GM23338 (cell line): ENCODE measurements around the gene FRYL. TPM values are rescaled to one million over a fixed set of nuclear protein-coding genes. Genes with fewer than 3 reads are reported as not detected.

ENCODE experiments used
- ATAC-seq: fragments of 200-7000 bp; cut with Tn5 transposase; 3 replicates; pipeline ENCODE4 v1.9.1; 2020
- DNase-seq: peaks from one replicate; pipeline ENCODE4 v3.0.0-alpha.2; 2015; ENCODE audit warnings: low spot score
- H2AFZ ChIP-seq: fragments of 200-600 bp; sonication (generic); 2 replicates; pipeline ENCODE4 v1.8.0; 2016; ENCODE audit warnings: antibody characterized with exemption, mild to moderate bottlenecking, moderate library complexity
- H3F3A ChIP-seq: fragments of 200-600 bp; sonication (generic); replicated peaks from 2 replicates; pipeline ENCODE4 v1.8.0; 2017; ENCODE audit warnings: antibody characterized with exemption, mixed run types, low read depth
- H3K27ac ChIP-seq: fragments of 200-600 bp; sonication (generic); 2 replicates; pipeline ENCODE4 v1.6.1; 2016; ENCODE audit warnings: low read depth
- H3K27me3 ChIP-seq: fragments of 200-600 bp; sonication (generic); 2 replicates; pipeline ENCODE4 v1.8.0; 2016; ENCODE audit warnings: mild to moderate bottlenecking, mixed run types, moderate library complexity; ENCODE audit not compliant: insufficient read depth
- H3K36me3 ChIP-seq: fragments of 200-600 bp; sonication (generic); 2 replicates; pipeline ENCODE4 v1.8.0; 2016; ENCODE audit warnings: mild to moderate bottlenecking; ENCODE audit not compliant: insufficient read depth
- H3K4me1 ChIP-seq: fragments of 200-600 bp; sonication (generic); 2 replicates; pipeline ENCODE4 v1.8.0; 2016; ENCODE audit warnings: mild to moderate bottlenecking, moderate library complexity; ENCODE audit not compliant: insufficient read depth
- H3K4me2 ChIP-seq: fragments of 200-600 bp; sonication (generic); 2 replicates; pipeline ENCODE4 v1.7.1; 2017; ENCODE audit warnings: mixed run types
- H3K4me3 ChIP-seq: fragments of 200-600 bp; sonication (generic); 2 replicates; pipeline ENCODE4 v1.6.1; 2016; ENCODE audit warnings: mixed run types
- H3K79me2 ChIP-seq: fragments of 200-600 bp; sonication (generic); replicated peaks from 2 replicates; pipeline ENCODE4 v1.8.0; 2017; ENCODE audit warnings: mild to moderate bottlenecking; ENCODE audit not compliant: insufficient read depth
- H3K9me2 ChIP-seq: fragments of 200-600 bp; sonication (generic); 2 replicates; pipeline ENCODE4 v1.8.0; 2017; ENCODE audit not compliant: insufficient read depth
- H4K20me1 ChIP-seq: fragments of 200-600 bp; sonication (generic); replicated peaks from 2 replicates; pipeline ENCODE4 v1.8.0; 2017; ENCODE audit warnings: mild to moderate bottlenecking; ENCODE audit not compliant: insufficient read depth
- H3K27ac Mint-ChIP-seq: 2 replicates; pipeline ENCODE4 v1.8.0; 2020; ENCODE audit warnings: inconsistent platforms, mild to moderate bottlenecking, moderate library complexity, mixed read lengths
- H3K27me3 Mint-ChIP-seq: 3 replicates; pipeline ENCODE4 v1.8.0; 2022; ENCODE audit warnings: low read depth, mild to moderate bottlenecking, moderate library complexity, mixed read lengths, inconsistent platforms; ENCODE audit not compliant: insufficient read depth, poor library complexity
- H3K36me3 Mint-ChIP-seq: 3 replicates; pipeline ENCODE4 v1.8.0; 2021; ENCODE audit warnings: low read depth, mild to moderate bottlenecking, inconsistent platforms, moderate library complexity, mixed read lengths
- H3K4me1 Mint-ChIP-seq: 3 replicates; pipeline ENCODE4 v1.8.0; 2020; ENCODE audit warnings: mild to moderate bottlenecking, inconsistent platforms, mixed read lengths
- H3K4me3 Mint-ChIP-seq: 3 replicates; pipeline ENCODE4 v1.8.0; 2021; ENCODE audit warnings: moderate library complexity, mild to moderate bottlenecking, inconsistent platforms, mixed read lengths
- H3K9me3 Mint-ChIP-seq: 3 replicates; pipeline ENCODE4 v1.8.0; 2020; ENCODE audit warnings: moderate library complexity, mild to moderate bottlenecking, inconsistent platforms, mixed read lengths
- CREB1 ChIP-seq: fragments of 250-450 bp; sonication (Bioruptor Pico); IDR thresholded peaks from 2 replicates; pipeline ENCODE4 v1.5.0; 2020; ENCODE audit warnings: low read depth, mild to moderate bottlenecking, moderate library complexity
- EZH2 ChIP-seq: fragments of 200-600 bp; sonication (generic); IDR thresholded peaks from one replicate; pipeline ENCODE4 v1.8.0; 2017; ENCODE audit warnings: antibody characterized with exemption, mild to moderate bottlenecking, low read depth; ENCODE audit not compliant: unreplicated experiment
- EZH2phosphoT487 ChIP-seq: fragments of 200-600 bp; sonication (generic); IDR thresholded peaks from one replicate; pipeline ENCODE4 v1.8.1; 2018; ENCODE audit warnings: antibody characterized with exemption; ENCODE audit not compliant: unreplicated experiment
- JUNB ChIP-seq: IDR thresholded peaks from one replicate; pipeline ENCODE4 v1.6.1; 2016; ENCODE audit warnings: antibody characterized with exemption; ENCODE audit not compliant: unreplicated experiment
- NANOG ChIP-seq: IDR thresholded peaks from 2 replicates; pipeline ENCODE4 v1.6.1; 2016; ENCODE audit warnings: antibody characterized with exemption, borderline replicate concordance
- POLR2AphosphoS5 ChIP-seq: IDR thresholded peaks from 2 replicates; pipeline ENCODE4 v1.6.1; 2016; ENCODE audit warnings: antibody characterized with exemption, low read depth
- STAT1 ChIP-seq: IDR thresholded peaks from one replicate; pipeline ENCODE4 v1.6.1; 2016; ENCODE audit warnings: antibody characterized with exemption; ENCODE audit not compliant: unreplicated experiment
- ZNF114 ChIP-seq: fragments of 250-450 bp; sonication (Bioruptor Pico); IDR thresholded peaks from 2 replicates; pipeline ENCODE4 v1.5.0; 2020; ENCODE audit warnings: mild to moderate bottlenecking, moderate library complexity
- ZNF331 ChIP-seq: fragments of 250-450 bp; sonication (Bioruptor Pico); IDR thresholded peaks from 2 replicates; pipeline ENCODE4 v1.5.0; 2020; ENCODE audit warnings: low read depth, mild to moderate bottlenecking, moderate library complexity
- polyA plus RNA-seq: library from polyadenylated mRNA; unstranded; fragments of >200 nt; fragmentation: Nextera tagmentation; extraction: Ambion mirVana; gene quantifications from 2 replicates; pipeline ENCODE4 v1.2.1, GENCODE V29; 2016
- total RNA-seq: library from RNA; depleted of rRNA; stranded (reverse); fragments of >200 nt; shearing (Covaris generic); gene quantifications from 2 replicates; pipeline ENCODE4 v1.2.3, GENCODE V29; 2014
- TF ChIP-seq, protein P1 (sequence below), 2 experiments: fragments of 200-600 bp in 1 of 2; sonication (generic) in 1 of 2; conservative IDR thresholded peaks; 2 replicates each; pipeline versions ENCODE4 v1.5.1 to v1.6.1; 2016 to 2017; ENCODE audit warnings: antibody characterized with exemption in 2 of 2, low read depth in 2 of 2, mild to moderate bottlenecking in 2 of 2, moderate library complexity in 1 of 2
- TF ChIP-seq, protein P2 (sequence below): IDR thresholded peaks from 2 replicates; pipeline ENCODE4 v1.6.1; 2016; ENCODE audit warnings: antibody characterized with exemption
- TF ChIP-seq, protein P3 (sequence below): fragments of 250-450 bp; sonication (Bioruptor Pico); IDR thresholded peaks from 2 replicates; pipeline ENCODE4 v1.5.0; 2020; ENCODE audit warnings: mild to moderate bottlenecking, moderate library complexity
- TF ChIP-seq, protein P4 (sequence below): IDR thresholded peaks from one replicate; pipeline ENCODE4 v1.6.1; 2018; ENCODE audit warnings: antibody characterized with exemption; ENCODE audit not compliant: unreplicated experiment

The FRYL gene
- total and polyA plus RNA-seq, 2 experiments from 2014 or later: 30.7 to 53.3 TPM

DNA sequence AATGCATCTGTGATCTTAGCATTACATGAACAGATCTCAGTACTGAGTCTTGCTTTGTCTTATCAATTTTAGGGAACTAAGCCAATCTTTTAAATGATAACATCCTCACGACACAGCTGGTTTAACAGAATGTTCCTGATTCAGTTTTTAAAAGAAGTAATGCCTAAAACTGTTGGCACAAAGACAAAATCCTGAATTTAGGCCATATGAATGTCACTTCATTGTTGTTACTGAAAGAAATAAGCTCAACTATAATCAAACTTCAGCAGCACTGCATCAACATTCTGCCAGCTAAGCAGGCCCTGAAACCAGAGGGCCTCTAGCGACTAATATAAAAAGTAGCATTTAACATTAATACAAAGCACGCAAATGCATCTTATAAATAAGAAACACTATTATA lies 130.6 kb downstream of the FRYL start:
- Mint-ChIP-seq H3K27me3 (no peaks in the 10 kb centered on the region), H3K9me3 (no peaks in the 10 kb centered on the region), H3K4me3 (no peak overlapping the region), H3K36me3 (no peaks in the 10 kb centered on the region), H3K27ac (no peak overlapping the region), H3K4me1 (peaks cover 12% of the 10 kb centered on the region)
- peaks cover 5% of the 10 kb centered on the region for H4K20me1 ChIP-seq
- H2AFZ ChIP-seq: no peak overlapping the region
- no peaks in the 10 kb centered on the region for H3K27me3 ChIP-seq
- no peak overlapping the region for H3K4me3 ChIP-seq
- ATAC-seq: no peak
- H3K36me3 ChIP-seq: no peaks in the 10 kb centered on the region
- 0 out of 2 replicates have a peak, but pooled peaks cover 8% of the 10 kb centered on the region for H3K4me1 ChIP-seq
- no peaks in the 10 kb centered on the region for H3F3A ChIP-seq
- H3K9me2 ChIP-seq: no peaks in the 10 kb centered on the region
- peaks cover 14% of the 10 kb centered on the region; the same call in 1 of the 2 replicates for H3K79me2 ChIP-seq
- DNase-seq: no peak
- TF ChIP-seq POLR2AphosphoS5 (no peak), CREB1 (CRISPR knock-in tag) (no peak), ZNF114 (no peak), ZNF331 (CRISPR knock-in tag) (no peak), JUNB (no peak), STAT1 (no peak), EZH2 (no peak), EZH2phosphoT487 (no peak), NANOG (no peak)
- TF ChIP-seq, protein P1, sequence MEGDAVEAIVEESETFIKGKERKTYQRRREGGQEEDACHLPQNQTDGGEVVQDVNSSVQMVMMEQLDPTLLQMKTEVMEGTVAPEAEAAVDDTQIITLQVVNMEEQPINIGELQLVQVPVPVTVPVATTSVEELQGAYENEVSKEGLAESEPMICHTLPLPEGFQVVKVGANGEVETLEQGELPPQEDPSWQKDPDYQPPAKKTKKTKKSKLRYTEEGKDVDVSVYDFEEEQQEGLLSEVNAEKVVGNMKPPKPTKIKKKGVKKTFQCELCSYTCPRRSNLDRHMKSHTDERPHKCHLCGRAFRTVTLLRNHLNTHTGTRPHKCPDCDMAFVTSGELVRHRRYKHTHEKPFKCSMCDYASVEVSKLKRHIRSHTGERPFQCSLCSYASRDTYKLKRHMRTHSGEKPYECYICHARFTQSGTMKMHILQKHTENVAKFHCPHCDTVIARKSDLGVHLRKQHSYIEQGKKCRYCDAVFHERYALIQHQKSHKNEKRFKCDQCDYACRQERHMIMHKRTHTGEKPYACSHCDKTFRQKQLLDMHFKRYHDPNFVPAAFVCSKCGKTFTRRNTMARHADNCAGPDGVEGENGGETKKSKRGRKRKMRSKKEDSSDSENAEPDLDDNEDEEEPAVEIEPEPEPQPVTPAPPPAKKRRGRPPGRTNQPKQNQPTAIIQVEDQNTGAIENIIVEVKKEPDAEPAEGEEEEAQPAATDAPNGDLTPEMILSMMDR (conservative IDR thresholded peaks at IDR 0.05; ENCODE audit: low read depth in 2 of 2): no peak
- TF ChIP-seq, protein P2, sequence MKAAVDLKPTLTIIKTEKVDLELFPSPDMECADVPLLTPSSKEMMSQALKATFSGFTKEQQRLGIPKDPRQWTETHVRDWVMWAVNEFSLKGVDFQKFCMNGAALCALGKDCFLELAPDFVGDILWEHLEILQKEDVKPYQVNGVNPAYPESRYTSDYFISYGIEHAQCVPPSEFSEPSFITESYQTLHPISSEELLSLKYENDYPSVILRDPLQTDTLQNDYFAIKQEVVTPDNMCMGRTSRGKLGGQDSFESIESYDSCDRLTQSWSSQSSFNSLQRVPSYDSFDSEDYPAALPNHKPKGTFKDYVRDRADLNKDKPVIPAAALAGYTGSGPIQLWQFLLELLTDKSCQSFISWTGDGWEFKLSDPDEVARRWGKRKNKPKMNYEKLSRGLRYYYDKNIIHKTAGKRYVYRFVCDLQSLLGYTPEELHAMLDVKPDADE: no peak
- TF ChIP-seq, protein P3, sequence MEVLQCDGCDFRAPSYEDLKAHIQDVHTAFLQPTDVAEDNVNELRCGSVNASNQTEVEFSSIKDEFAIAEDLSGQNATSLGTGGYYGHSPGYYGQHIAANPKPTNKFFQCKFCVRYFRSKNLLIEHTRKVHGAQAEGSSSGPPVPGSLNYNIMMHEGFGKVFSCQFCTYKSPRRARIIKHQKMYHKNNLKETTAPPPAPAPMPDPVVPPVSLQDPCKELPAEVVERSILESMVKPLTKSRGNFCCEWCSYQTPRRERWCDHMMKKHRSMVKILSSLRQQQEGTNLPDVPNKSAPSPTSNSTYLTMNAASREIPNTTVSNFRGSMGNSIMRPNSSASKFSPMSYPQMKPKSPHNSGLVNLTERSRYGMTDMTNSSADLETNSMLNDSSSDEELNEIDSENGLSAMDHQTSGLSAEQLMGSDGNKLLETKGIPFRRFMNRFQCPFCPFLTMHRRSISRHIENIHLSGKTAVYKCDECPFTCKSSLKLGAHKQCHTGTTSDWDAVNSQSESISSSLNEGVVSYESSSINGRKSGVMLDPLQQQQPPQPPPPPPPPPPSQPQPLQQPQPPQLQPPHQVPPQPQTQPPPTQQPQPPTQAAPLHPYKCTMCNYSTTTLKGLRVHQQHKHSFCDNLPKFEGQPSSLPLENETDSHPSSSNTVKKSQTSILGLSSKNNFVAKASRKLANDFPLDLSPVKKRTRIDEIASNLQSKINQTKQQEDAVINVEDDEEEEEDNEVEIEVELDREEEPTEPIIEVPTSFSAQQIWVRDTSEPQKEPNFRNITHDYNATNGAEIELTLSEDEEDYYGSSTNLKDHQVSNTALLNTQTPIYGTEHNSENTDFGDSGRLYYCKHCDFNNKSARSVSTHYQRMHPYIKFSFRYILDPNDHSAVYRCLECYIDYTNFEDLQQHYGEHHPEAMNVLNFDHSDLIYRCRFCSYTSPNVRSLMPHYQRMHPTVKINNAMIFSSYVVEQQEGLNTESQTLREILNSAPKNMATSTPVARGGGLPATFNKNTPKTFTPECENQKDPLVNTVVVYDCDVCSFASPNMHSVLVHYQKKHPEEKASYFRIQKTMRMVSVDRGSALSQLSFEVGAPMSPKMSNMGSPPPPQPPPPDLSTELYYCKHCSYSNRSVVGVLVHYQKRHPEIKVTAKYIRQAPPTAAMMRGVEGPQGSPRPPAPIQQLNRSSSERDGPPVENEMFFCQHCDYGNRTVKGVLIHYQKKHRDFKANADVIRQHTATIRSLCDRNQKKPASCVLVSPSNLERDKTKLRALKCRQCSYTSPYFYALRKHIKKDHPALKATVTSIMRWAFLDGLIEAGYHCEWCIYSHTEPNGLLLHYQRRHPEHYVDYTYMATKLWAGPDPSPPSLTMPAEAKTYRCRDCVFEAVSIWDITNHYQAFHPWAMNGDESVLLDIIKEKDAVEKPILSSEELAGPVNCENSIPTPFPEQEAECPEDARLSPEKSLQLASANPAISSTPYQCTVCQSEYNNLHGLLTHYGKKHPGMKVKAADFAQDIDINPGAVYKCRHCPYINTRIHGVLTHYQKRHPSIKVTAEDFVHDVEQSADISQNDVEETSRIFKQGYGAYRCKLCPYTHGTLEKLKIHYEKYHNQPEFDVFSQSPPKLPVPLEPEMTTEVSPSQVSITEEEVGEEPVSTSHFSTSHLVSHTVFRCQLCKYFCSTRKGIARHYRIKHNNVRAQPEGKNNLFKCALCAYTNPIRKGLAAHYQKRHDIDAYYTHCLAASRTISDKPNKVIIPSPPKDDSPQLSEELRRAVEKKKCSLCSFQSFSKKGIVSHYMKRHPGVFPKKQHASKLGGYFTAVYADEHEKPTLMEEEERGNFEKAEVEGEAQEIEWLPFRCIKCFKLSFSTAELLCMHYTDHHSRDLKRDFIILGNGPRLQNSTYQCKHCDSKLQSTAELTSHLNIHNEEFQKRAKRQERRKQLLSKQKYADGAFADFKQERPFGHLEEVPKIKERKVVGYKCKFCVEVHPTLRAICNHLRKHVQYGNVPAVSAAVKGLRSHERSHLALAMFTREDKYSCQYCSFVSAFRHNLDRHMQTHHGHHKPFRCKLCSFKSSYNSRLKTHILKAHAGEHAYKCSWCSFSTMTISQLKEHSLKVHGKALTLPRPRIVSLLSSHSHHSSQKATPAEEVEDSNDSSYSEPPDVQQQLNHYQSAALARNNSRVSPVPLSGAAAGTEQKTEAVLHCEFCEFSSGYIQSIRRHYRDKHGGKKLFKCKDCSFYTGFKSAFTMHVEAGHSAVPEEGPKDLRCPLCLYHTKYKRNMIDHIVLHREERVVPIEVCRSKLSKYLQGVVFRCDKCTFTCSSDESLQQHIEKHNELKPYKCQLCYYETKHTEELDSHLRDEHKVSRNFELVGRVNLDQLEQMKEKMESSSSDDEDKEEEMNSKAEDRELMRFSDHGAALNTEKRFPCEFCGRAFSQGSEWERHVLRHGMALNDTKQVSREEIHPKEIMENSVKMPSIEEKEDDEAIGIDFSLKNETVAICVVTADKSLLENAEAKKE (CRISPR knock-in tag): no peak
- TF ChIP-seq, protein P4, sequence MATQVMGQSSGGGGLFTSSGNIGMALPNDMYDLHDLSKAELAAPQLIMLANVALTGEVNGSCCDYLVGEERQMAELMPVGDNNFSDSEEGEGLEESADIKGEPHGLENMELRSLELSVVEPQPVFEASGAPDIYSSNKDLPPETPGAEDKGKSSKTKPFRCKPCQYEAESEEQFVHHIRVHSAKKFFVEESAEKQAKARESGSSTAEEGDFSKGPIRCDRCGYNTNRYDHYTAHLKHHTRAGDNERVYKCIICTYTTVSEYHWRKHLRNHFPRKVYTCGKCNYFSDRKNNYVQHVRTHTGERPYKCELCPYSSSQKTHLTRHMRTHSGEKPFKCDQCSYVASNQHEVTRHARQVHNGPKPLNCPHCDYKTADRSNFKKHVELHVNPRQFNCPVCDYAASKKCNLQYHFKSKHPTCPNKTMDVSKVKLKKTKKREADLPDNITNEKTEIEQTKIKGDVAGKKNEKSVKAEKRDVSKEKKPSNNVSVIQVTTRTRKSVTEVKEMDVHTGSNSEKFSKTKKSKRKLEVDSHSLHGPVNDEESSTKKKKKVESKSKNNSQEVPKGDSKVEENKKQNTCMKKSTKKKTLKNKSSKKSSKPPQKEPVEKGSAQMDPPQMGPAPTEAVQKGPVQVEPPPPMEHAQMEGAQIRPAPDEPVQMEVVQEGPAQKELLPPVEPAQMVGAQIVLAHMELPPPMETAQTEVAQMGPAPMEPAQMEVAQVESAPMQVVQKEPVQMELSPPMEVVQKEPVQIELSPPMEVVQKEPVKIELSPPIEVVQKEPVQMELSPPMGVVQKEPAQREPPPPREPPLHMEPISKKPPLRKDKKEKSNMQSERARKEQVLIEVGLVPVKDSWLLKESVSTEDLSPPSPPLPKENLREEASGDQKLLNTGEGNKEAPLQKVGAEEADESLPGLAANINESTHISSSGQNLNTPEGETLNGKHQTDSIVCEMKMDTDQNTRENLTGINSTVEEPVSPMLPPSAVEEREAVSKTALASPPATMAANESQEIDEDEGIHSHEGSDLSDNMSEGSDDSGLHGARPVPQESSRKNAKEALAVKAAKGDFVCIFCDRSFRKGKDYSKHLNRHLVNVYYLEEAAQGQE: no peak
- H3K27ac ChIP-seq: no peak overlapping the region
- H3K4me2 ChIP-seq: no peak overlapping the region
